Activated T-helper 9 cell treated with anti-CD3 and anti-CD28 coated beads, Interleukin-2, amount 50 U/mL, for 16 hours (primary cell): ENCODE measurements around the gene AAR2.
A peak's percentile ranks its signal among the peaks of the same experiment; 100 is the strongest.

ENCODE experiments used
- DNase-seq: peaks from one replicate; pipeline ENCODE4 v3.0.0-alpha.2; 2020; ENCODE audit warnings: low read depth

Gene AAR2, protein sequence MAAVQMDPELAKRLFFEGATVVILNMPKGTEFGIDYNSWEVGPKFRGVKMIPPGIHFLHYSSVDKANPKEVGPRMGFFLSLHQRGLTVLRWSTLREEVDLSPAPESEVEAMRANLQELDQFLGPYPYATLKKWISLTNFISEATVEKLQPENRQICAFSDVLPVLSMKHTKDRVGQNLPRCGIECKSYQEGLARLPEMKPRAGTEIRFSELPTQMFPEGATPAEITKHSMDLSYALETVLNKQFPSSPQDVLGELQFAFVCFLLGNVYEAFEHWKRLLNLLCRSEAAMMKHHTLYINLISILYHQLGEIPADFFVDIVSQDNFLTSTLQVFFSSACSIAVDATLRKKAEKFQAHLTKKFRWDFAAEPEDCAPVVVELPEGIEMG

GRCh38 chr20:36235892-36236785, at the start of gene AAR2:
AAR2 (plus strand) TSS chr20:36236478; CDS start chr20:36239869, 3,391 bp downstream.
- peak; percentile 68 for DNase-seq

- no peak for DNase-seq
Measured at GRCh38 chr20:36193977-36194712, 42.1 kb upstream of the AAR2 start.

GRCh38 chr20:36196676-36197075, 39.6 kb upstream of the AAR2 start:
- no peak for DNase-seq

GRCh38 chr20:36197271-36197670, 39.0 kb upstream of the AAR2 start:
- no peak for DNase-seq

- peak; percentile 53 for DNase-seq
Measured at GRCh38 chr20:36199345-36200257, 36.7 kb upstream of the AAR2 start.

DNA sequence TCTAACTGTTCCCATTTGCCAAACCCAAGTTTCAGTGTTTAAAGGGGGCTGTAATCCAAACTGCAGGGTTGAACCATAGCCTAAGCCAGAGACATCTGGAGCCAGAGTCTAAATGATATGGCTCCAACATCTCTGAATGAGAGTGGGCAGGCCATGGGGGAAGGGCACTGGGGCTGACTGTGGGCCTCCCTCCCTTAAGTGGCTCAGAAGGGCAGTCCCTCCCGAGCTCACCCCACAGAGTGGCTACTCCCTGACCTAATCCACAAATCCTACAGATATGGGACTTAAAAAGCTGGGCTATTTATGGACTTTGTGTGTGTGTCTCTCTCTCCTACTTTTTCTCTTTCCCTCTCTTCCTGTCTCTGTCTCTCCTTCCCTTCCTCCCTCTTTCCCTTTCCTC, 35.8 kb upstream of the AAR2 start:
- no peak for DNase-seq

DNA sequence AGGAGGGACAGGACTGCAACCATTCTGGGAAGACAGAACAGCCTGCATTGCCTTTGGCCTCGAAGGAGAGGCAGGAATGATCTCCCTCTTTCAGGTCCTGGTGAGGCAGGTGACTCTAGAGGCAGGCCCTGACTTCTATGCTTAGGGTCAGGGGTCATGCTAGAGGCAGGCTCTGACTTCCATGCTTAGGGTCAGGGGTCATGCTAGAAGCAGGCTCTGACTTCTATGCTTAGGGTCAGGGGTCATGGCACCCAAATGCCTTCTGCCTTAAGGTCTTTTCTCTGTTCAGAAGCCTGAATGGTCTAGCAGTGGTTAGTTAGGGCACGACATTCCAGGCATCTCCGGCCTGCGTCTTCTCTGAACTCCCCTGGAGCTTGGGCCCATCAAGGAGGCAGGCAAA, 35.1 kb upstream of the AAR2 start:
- no peak for DNase-seq

GRCh38 chr20:36202891-36203338, 33.4 kb upstream of the AAR2 start:
- peak; percentile 71 for DNase-seq

GRCh38 chr20:36203861-36204260, 32.4 kb upstream of the AAR2 start:
- no peak for DNase-seq

DNA sequence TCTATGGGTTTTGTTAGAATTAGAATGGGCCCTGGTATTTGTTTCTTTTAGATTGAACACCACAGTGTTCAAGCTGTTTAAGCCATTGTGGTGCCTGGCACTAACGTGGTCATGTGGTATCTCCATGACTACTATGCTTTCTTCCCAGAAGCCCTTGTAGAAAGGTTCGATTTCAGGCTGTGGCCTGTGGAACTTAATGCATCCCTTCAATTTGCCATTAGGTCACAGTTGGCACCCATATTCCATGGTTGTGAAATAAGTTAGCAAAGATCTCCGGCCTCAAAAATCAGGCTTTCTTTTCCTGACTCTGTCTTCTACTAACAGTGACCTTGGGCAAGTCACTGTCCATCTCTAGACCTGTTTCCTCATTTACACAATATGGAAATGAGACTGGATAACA, 31.3 kb upstream of the AAR2 start:
- no peak for DNase-seq

- no peak for DNase-seq
Measured at GRCh38 chr20:36206068-36206467, 30.2 kb upstream of the AAR2 start.

DNA sequence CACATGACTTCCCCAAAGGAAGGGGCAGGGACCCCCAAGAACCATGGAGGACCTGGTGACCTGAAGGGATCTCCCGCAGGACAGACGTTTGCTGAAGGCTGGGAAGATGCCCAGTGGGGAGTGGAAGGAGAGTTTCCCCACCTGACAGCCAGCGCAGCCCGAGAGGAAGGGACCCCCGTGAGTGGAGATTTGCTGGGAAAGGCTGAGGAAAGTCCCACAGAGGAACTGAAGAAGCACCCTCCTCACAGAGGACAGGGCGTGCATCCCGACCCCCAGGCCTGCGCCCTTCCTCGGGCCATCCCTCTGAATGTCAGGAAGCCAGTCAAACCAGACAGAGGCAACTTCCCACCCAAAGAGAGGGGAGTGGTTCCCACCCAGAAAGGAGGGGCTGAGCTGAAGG, 29.6 kb upstream of the AAR2 start:
- DNase-seq, result no peak

DNA sequence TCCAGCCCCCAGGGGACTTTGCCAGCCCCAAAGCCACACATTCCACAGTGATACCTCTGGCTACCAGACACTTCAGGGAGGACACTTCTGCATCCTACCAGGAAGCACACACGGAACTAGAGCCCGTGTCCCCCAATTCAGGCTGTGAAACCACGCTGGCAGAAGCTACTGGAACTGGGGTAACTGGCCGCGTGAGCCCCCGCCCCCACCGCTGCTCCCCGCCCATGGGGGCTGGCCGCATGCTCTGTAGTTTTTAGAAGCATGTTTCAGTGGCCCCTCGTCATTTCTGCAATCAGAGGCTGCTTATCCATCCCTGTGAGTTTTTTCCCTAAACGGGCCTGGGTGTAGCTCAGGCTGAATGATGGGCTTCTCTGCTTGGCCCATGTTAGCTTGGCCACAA, 28.7 kb upstream of the AAR2 start:
- DNase-seq, result no peak

- no peak for DNase-seq
Measured at GRCh38 chr20:36208257-36208656, 28.0 kb upstream of the AAR2 start.

- DNase-seq, result no peak
Measured at GRCh38 chr20:36210436-36211021, 25.7 kb upstream of the AAR2 start.

DNA sequence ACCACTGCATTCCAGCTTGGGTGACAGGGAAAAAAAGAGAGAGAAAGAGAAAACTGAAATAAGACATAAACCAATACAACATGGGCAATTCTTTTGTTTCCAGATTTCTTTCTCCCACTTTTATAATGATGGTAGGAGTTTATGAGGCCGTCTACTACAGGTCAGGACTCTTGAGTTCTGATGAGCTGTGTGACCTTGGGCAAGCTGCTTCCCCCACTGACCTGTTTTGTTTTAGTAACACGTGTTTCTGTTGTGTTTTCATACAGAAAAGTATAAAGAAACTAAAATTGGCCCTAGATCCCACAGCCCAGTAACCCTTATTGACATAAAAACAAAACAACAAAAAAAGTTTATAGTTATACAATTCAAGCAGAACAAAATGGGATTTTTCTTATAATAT, 22.9 kb upstream of the AAR2 start:
- no peak for DNase-seq

DNA sequence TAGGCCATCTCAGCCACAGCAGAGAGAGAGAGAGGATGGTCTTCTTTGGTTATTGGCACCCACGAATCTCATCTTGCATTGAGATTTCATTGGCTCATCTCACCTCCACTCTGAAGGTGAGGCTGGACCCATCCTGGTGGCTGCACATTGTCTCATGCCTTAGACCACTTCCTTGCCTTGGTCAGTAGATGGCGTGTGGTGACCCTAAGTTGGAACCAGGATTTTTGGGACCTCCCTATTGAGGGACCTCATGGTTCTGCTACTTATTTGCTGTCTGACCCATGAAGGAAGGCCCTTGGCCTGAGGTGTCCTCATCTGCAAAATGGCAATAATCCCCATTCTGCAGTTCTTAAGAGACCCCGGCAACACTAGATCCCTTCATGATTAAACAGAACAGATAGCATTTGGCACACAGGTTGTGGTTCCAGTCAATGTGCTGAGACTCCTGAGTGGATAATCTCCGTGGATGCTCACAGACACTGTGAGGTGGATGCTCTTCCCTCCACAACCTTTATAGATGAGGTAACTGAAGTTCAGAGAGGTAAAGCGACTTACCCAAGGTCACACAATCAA, 21.5 kb upstream of the AAR2 start:
- DNase-seq, result no peak

DNA sequence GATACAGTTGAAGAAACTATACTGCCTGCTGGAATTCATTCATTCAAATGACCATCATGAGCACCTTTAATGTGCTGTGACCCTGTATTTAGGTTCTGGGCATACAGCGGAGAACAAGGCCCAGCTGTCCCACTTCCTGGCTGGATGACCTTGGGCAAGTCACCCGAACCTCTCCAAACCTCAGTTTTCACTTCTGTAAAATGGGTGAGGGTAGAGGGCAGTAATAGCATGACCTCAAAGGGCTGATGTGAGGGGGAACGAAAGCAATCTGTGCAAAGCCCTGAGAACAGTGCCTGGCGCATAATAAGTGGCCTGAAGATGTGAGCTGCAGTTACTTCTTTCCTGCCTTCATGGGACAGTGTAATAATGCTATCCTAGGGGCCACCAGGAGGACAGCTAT, 20.5 kb upstream of the AAR2 start:
- DNase-seq, result no peak

- DNase-seq, result no peak
Measured at GRCh38 chr20:36216314-36217025, 19.8 kb upstream of the AAR2 start.

- DNase-seq, result no peak
Measured at GRCh38 chr20:36217226-36217625, 19.1 kb upstream of the AAR2 start.
